AG04450 (cell line): ENCODE measurements around the gene WNT4. TPM values are rescaled to one million over a fixed set of nuclear protein-coding genes. Genes with fewer than 3 reads are reported as not detected.

Experiments
- CTCF ChIA-PET: fragments of 300-600, 350-600 bp; formaldehyde crosslinking; extraction: SDS; loops from one replicate; lab custom pipeline; 2022; ENCODE audit warnings: antibody characterized with exemption, inconsistent platforms; lab: Charles Lee
- POLR2A ChIA-PET: fragments of 350-600 bp; formaldehyde crosslinking; extraction: SDS; loops from one replicate; lab custom pipeline; 2021; ENCODE audit warnings: antibody characterized with exemption, inconsistent platforms; lab: Yijun Ruan, JAX
- DNase-seq: peaks from one replicate; pipeline ENCODE4 v3.0.0-alpha.2; 2011; ENCODE audit warnings: low read depth, low spot score
- H3K27ac ChIP-seq: one replicate; pipeline ENCODE4 v1.5.1; 2012; ENCODE audit warnings: low read depth, low read length, control low read depth
- H3K27me3 ChIP-seq: one replicate; pipeline ENCODE4 v1.6.0; 2012; ENCODE audit warnings: low read length; ENCODE audit not compliant: control insufficient read depth, insufficient read depth
- H3K4me3 ChIP-seq: 2 replicates; pipeline ENCODE4 v1.5.1; 2011; ENCODE audit warnings: mild to moderate bottlenecking, low read depth, low read length, control low read depth
- H3K9me3 ChIP-seq: 2 replicates; pipeline ENCODE4 v1.5.1; 2012; ENCODE audit warnings: low read length; ENCODE audit not compliant: control insufficient read depth, insufficient read depth
- CTCF ChIP-seq: IDR thresholded peaks from 2 replicates; pipeline ENCODE4 v1.5.1; 2011; ENCODE audit warnings: low read depth, low read length, control low read depth, inconsistent platforms
- polyA minus RNA-seq: library from RNA; depleted of rRNA, polyadenylated mRNA; stranded (reverse); fragments of >200 nt; gene quantifications from 2 replicates; pipeline ENCODE4 v1.2.3, GENCODE V29; 2011; rRNA and poly(A)+ RNA removed
- polyA plus RNA-seq: library from polyadenylated mRNA; depleted of rRNA; stranded (reverse); fragments of >200 nt; gene quantifications from 2 replicates; pipeline ENCODE4 v1.2.3, GENCODE V29; 2011; rRNA removed

The WNT4 gene
- not detected in 2 replicates for polyA plus RNA-seq
- polyA minus RNA-seq, result not detected in 2 replicates

GRCh38 chr1:22143065-22144033 lies at the start of gene WNT4:
TSS of gene WNT4 (minus strand) at chr1:22143097. CDS start at chr1:22142922, 175 bp downstream.
- CTCF ChIA-PET, result interaction anchor here (0.8 kb wide), 1 partner anchor 32 kb away, joined by 3 read pairs; no protein-coding TSS in a partner anchor
- POLR2A ChIA-PET, result no interaction called here
- DNase-seq, result no peak
- peak within 1 kb of the TSS; percentile 20; the same call in 1 of the 2 replicates for H3K4me3 ChIP-seq
- H3K9me3 ChIP-seq, result no peaks in the 10 kb centered on the region; the same call in 1 of the 2 replicates
- H3K27ac ChIP-seq, result no peak within 1 kb of the TSS
- TF ChIP-seq CTCF, result no peak
- peaks cover 68% of the 10 kb centered on the region for H3K27me3 ChIP-seq

- no peak for DNase-seq
- no peak overlapping the region for H3K27ac ChIP-seq
- POLR2A ChIA-PET, result no interaction called here
- no peaks in the 10 kb centered on the region for H3K9me3 ChIP-seq
- peaks cover 9% of the 10 kb centered on the region for H3K27me3 ChIP-seq
- no peak overlapping the region for H3K4me3 ChIP-seq
- TF ChIP-seq CTCF, result no peak
- CTCF ChIA-PET, result no interaction called here
Measured at GRCh38 chr1:22190731-22191130, 47.8 kb upstream of the WNT4 start.

GRCh38 chr1:22190251-22190650 lies 47.4 kb upstream of the WNT4 start:
- Histone ChIP-seq H3K27me3 (peaks cover 11% of the 10 kb centered on the region), H3K9me3 (no peaks in the 10 kb centered on the region), H3K4me3 (no peak overlapping the region), H3K27ac (no peak overlapping the region)
- no peak for DNase-seq
- POLR2A ChIA-PET, result interaction anchor here (0.6 kb wide), 1 partner anchor 328 kb away, joined by 4 read pairs; no protein-coding TSS in a partner anchor
- CTCF ChIA-PET, result no interaction called here
- no peak for TF ChIP-seq CTCF

GRCh38 chr1:22189619-22190018 lies 46.7 kb upstream of the WNT4 start:
- H3K27me3 ChIP-seq, result peaks cover 16% of the 10 kb centered on the region
- no peak overlapping the region for H3K27ac ChIP-seq
- CTCF ChIA-PET, result no interaction called here
- H3K9me3 ChIP-seq, result no peaks in the 10 kb centered on the region
- no peak for TF ChIP-seq CTCF
- DNase-seq, result no peak
- no peak overlapping the region for H3K4me3 ChIP-seq
- POLR2A ChIA-PET, result interaction anchor here (0.6 kb wide), 1 partner anchor 327 kb away, joined by 4 read pairs; no protein-coding TSS in a partner anchor

GRCh38 chr1:22188914-22189313 lies 46.0 kb upstream of the WNT4 start:
- Histone ChIP-seq H3K27ac (no peak overlapping the region), H3K4me3 (no peak overlapping the region), H3K9me3 (no peaks in the 10 kb centered on the region), H3K27me3 (peaks cover 18% of the 10 kb centered on the region)
- TF ChIP-seq CTCF, result no peak
- DNase-seq, result no peak
- ChIA-PET POLR2A (no interaction called here), CTCF (interaction anchor here (0.6 kb wide), 1 partner anchor 94 kb away, joined by 3 read pairs; no protein-coding TSS in a partner anchor)
